Upper lobe of left lung (tissue), 6 donors: ENCODE measurements around the gene CTNNBIP1. TPM values are rescaled to one million over a fixed set of nuclear protein-coding genes. Genes with fewer than 3 reads are reported as not detected.

Experiments used
- ATAC-seq, 2 donors: fragments of 200-7000 bp; cut with Tn5 transposase; one replicate each; pipeline ENCODE4 v1.9.1; 2022; ENCODE audit warnings: mild to moderate bottlenecking in 2 of 2, moderate library complexity in 2 of 2; ENCODE audit not compliant: low FRiP score in 2 of 2
- DNase-seq, 2 donors: peaks; one replicate each; pipeline ENCODE4 v3.0.0-alpha.2; 2019 to 2020
- H3K27ac ChIP-seq, 4 donors: fragments of 200-600 bp; sonication (generic); one replicate each; pipeline ENCODE4 v1.5.1; 2016 to 2019
- H3K27me3 ChIP-seq, 4 donors: fragments of 200-600 bp; sonication (generic); one replicate each; pipeline ENCODE4 v1.5.1; 2017 to 2019
- H3K36me3 ChIP-seq, 4 donors: fragments of 200-600 bp; sonication (generic); one replicate each; pipeline ENCODE4 v1.5.1; 2016 to 2019
- H3K4me1 ChIP-seq, 4 donors: fragments of 200-600 bp; sonication (generic); one replicate each; pipeline ENCODE4 v1.5.1; 2018 to 2019
- H3K4me3 ChIP-seq, 4 donors: fragments of 200-600 bp; sonication (generic); one replicate each; pipeline ENCODE4 v1.5.1; 2017 to 2019; ENCODE audit warnings: mild to moderate bottlenecking in 2 of 4, moderate library complexity in 1 of 4
- H3K9me3 ChIP-seq, 4 donors: fragments of 200-600 bp; sonication (generic); one replicate each; pipeline ENCODE4 v1.5.1; 2018 to 2019
- CTCF ChIP-seq, 6 experiments: fragments of 450-650 bp in 4 of 6; fragments of 200-600 bp in 2 of 6; sonication (generic) in 2 of 6; IDR thresholded peaks; one replicate each; pipeline ENCODE4 v1.5.1; 2016 to 2019; ENCODE audit warnings: antibody characterized with exemption in 6 of 6
- EP300 ChIP-seq, 4 donors: sonication (generic); formaldehyde crosslinking; IDR thresholded peaks; one replicate each; pipeline ENCODE4 v1.5.1; 2017; ENCODE audit warnings: antibody characterized with exemption in 4 of 4, control low read depth in 2 of 4
- POLR2A ChIP-seq, 4 donors: fragments of 450-650 bp; IDR thresholded peaks; one replicate each; pipeline ENCODE4 v1.5.1; 2016 to 2017; ENCODE audit warnings: antibody characterized with exemption in 4 of 4, mild to moderate bottlenecking in 2 of 4
- POLR2AphosphoS5 ChIP-seq, 2 donors: sonication (generic); formaldehyde crosslinking; IDR thresholded peaks; one replicate each; pipeline ENCODE4 v1.5.1; 2017; ENCODE audit warnings: antibody characterized with exemption in 2 of 2
- WGBS, 2 donors: methylation state at CpG; one replicate each; pipeline ENCODE4 v1.1.5; 2017 to 2018; 5-methylcytosine and 5-hydroxymethylcytosine counted together
- total RNA-seq, 6 donors: library from RNA; depleted of rRNA in 4 of 6; stranded (reverse); fragments of >200 nt in 4 of 6; gene quantifications; one replicate each; pipeline versions ENCODE4 v1.1.0 to v1.2.1, GENCODE V29; 2016 to 2021
- donor health status: DM: no; HTN: no; CAD: no; lungs with moderate emphysema.
- donor health status: DM: no; HTN: yes; CAD: no; lungs with severe emphysema.

CTNNBIP1 gene
- total RNA-seq, 6 donors from 2014 or later = 39.8 to 85.8 (median 73.1) TPM

- Histone ChIP-seq H3K9me3 (no peaks in the 10 kb centered on the region), H3K27me3 (no peaks in the 10 kb centered on the region), H3K36me3 (no peaks in the 10 kb centered on the region), H3K27ac (no peak overlapping the region), H3K4me1 (peaks cover 6 to 32% (median 9%) of the 10 kb centered on the region in 4 donors), H3K4me3 (no peak overlapping the region)
- no peak for ATAC-seq
- 90 to 92% methylated on average over 3 of the region's 3 CpGs for WGBS, 2 donors
- TF ChIP-seq POLR2A (IDR thresholded peaks at IDR 0.05) (no peak), CTCF (IDR thresholded peaks at IDR 0.05) (no peak), POLR2AphosphoS5 (IDR thresholded peaks at IDR 0.05) (no peak), EP300 (IDR thresholded peaks at IDR 0.05) (no peak)
- no peak for DNase-seq
Observed at GRCh38 chr1:9840176-9840575, 69.9 kb downstream of the CTNNBIP1 start.

- Histone ChIP-seq H3K27ac (no peak overlapping the region), H3K27me3 (no peaks in the 10 kb centered on the region), H3K4me1 (peaks cover 6 to 26% (median 10%) of the 10 kb centered on the region in 4 donors), H3K4me3 (no peak overlapping the region), H3K36me3 (no peaks in the 10 kb centered on the region), H3K9me3 (no peaks in the 10 kb centered on the region)
- WGBS, 2 donors = 85 to 92% methylated on average over 9 to 10 of the region's 10 CpGs
- TF ChIP-seq POLR2A (IDR thresholded peaks at IDR 0.05) (no peak), POLR2AphosphoS5 (IDR thresholded peaks at IDR 0.05) (no peak), CTCF (IDR thresholded peaks at IDR 0.05) (no peak), EP300 (IDR thresholded peaks at IDR 0.05) (no peak)
- no peak for ATAC-seq
- no peak for DNase-seq
Observed at GRCh38 chr1:9838946-9839345, 71.1 kb downstream of the CTNNBIP1 start.

- 83 to 87% methylated on average over 4 to 5 of the region's 5 CpGs for WGBS, 2 donors
- Histone ChIP-seq H3K27ac (no peak overlapping the region), H3K27me3 (no peaks in the 10 kb centered on the region), H3K36me3 (no peaks in the 10 kb centered on the region), H3K4me3 (no peak overlapping the region), H3K4me1 (peaks cover 0 to 11% (median 4%) of the 10 kb centered on the region in 4 donors), H3K9me3 (no peaks in the 10 kb centered on the region)
- ATAC-seq (no peak), DNase-seq (no peak)
- TF ChIP-seq CTCF (IDR thresholded peaks at IDR 0.05) (no peak), POLR2AphosphoS5 (IDR thresholded peaks at IDR 0.05) (no peak), POLR2A (IDR thresholded peaks at IDR 0.05) (no peak), EP300 (IDR thresholded peaks at IDR 0.05) (no peak)
Observed at GRCh38 chr1:9836632-9836960, 73.5 kb downstream of the CTNNBIP1 start.

GRCh38 chr1:9835758-9836631, 74.1 kb downstream of the CTNNBIP1 start:
- H3K4me1 ChIP-seq = peaks cover 0 to 11% (median 4%) of the 10 kb centered on the region in 4 donors
- H3K27me3 ChIP-seq = no peaks in the 10 kb centered on the region
- TF ChIP-seq EP300 (IDR thresholded peaks at IDR 0.05) = no peak
- no peak for TF ChIP-seq CTCF (IDR thresholded peaks at IDR 0.05)
- TF ChIP-seq POLR2A (IDR thresholded peaks at IDR 0.05) = no peak
- ATAC-seq = peak; percentile 29 to 78
- no peak overlapping the region for H3K4me3 ChIP-seq
- 42 to 46% methylated on average over 12 of the region's 15 CpGs for WGBS, 2 donors
- peak overlapping the region in 1 of 4 donors; percentile 16 for H3K27ac ChIP-seq
- peak in 1 of 2 donors; percentile 52 for DNase-seq
- H3K9me3 ChIP-seq = no peaks in the 10 kb centered on the region
- no peaks in the 10 kb centered on the region for H3K36me3 ChIP-seq

- Histone ChIP-seq H3K36me3 (no peaks in the 10 kb centered on the region), H3K4me1 (peaks cover 0 to 11% (median 4%) of the 10 kb centered on the region in 4 donors), H3K27ac (peak overlapping the region in 1 of 4 donors; percentile 16), H3K27me3 (no peaks in the 10 kb centered on the region), H3K4me3 (no peak overlapping the region), H3K9me3 (no peaks in the 10 kb centered on the region)
- no peak for TF ChIP-seq POLR2AphosphoS5 (IDR thresholded peaks at IDR 0.05)
- no peak for TF ChIP-seq POLR2A (IDR thresholded peaks at IDR 0.05)
- no peak for TF ChIP-seq EP300 (IDR thresholded peaks at IDR 0.05)
- TF ChIP-seq CTCF (IDR thresholded peaks at IDR 0.05) = no peak
- ATAC-seq (no peak), DNase-seq (no peak)
- WGBS, 2 donors = 60 to 65% methylated on average over 9 of the region's 9 CpGs
Observed at GRCh38 chr1:9835404-9835757, 74.7 kb downstream of the CTNNBIP1 start.
